Lower leg skin (tissue), 4 donors: Measurements from ENCODE around the gene LRRIQ1. TPM values are rescaled to one million over a fixed set of nuclear protein-coding genes. Genes with fewer than 3 reads are reported as not detected.
"Not testable (repeated sequence)": the region's sequence is repeated elsewhere in the genome, so short reads cannot be mapped to it uniquely, and the experiment has no call there.

ENCODE experiments used
- DNase-seq, 2 donors: peaks; one replicate each; pipeline ENCODE4 v3.0.0-alpha.2; 2019; ENCODE audit warnings: low spot score in 2 of 2
- H3K4me3 ChIP-seq: fragments of 200-600 bp; sonication (generic); 2 replicates; pipeline ENCODE4 v1.5.1; 2017; ENCODE audit warnings: mild to moderate bottlenecking, low read depth; ENCODE audit not compliant: poor library complexity, severe bottlenecking
- POLR2A ChIP-seq, 2 donors: fragments of 450-650 bp; IDR thresholded peaks; one replicate each; pipeline ENCODE4 v1.6.1; 2016 to 2017; ENCODE audit warnings: antibody characterized with exemption in 2 of 2, mild to moderate bottlenecking in 1 of 2, moderate library complexity in 1 of 2
- WGBS, 2 donors: methylation state at CpG; one replicate each; pipeline ENCODE4 v1.1.5; 2018; 5-methylcytosine and 5-hydroxymethylcytosine counted together
- intact Hi-C: fragments of 100-400 bp; cut with DNase I; formaldehyde crosslinking; loops from one replicate; pipeline ENCODE4 v1.15.0; 2023; ENCODE audit warnings: low total_unique reads
- total RNA-seq, 4 donors: library from RNA; depleted of rRNA; stranded (reverse); fragments of >200 nt; gene quantifications; one replicate each; pipeline ENCODE4 v1.1.0, GENCODE V29; 2016
- TF ChIP-seq, protein P1 (sequence below), 3 donors: fragments of 450-650 bp; IDR thresholded peaks; one replicate each; pipeline ENCODE4 v1.5.1; 2016; ENCODE audit warnings: antibody characterized with exemption in 3 of 3, mild to moderate bottlenecking in 3 of 3, moderate library complexity in 2 of 3

Gene LRRIQ1
- total RNA-seq, 4 donors from 2014 or later: not detected

DNA sequence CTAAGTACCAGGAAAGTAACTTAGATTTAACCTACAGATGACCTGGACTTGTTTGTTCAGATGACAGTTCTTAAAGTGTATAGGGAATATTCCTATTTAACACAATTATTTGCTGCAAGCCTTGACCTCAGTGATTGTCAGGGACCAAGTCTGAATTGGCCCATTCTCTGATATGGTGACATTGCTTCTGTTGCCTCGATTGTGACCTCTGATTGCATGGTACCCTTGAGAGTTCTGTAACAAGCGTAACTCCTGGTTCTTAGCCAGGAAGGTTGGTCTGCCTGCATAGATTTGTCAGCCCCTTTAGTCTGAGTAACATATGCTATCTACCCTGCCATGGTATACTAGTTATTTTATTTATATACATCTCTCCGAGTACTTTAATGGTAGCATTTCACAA, 150.1 kb downstream of the LRRIQ1 start:
- TF ChIP-seq POLR2A (IDR thresholded peaks at IDR 0.05): no peak
- TF ChIP-seq, protein P1, sequence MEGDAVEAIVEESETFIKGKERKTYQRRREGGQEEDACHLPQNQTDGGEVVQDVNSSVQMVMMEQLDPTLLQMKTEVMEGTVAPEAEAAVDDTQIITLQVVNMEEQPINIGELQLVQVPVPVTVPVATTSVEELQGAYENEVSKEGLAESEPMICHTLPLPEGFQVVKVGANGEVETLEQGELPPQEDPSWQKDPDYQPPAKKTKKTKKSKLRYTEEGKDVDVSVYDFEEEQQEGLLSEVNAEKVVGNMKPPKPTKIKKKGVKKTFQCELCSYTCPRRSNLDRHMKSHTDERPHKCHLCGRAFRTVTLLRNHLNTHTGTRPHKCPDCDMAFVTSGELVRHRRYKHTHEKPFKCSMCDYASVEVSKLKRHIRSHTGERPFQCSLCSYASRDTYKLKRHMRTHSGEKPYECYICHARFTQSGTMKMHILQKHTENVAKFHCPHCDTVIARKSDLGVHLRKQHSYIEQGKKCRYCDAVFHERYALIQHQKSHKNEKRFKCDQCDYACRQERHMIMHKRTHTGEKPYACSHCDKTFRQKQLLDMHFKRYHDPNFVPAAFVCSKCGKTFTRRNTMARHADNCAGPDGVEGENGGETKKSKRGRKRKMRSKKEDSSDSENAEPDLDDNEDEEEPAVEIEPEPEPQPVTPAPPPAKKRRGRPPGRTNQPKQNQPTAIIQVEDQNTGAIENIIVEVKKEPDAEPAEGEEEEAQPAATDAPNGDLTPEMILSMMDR (IDR thresholded peaks at IDR 0.05): no peak
- H3K4me3 ChIP-seq: no peak overlapping the region
- WGBS, 2 donors: 74 to 79% methylated on average over 3 of the region's 3 CpGs
- intact Hi-C loops: no loop called here
- no peak for DNase-seq

DNA sequence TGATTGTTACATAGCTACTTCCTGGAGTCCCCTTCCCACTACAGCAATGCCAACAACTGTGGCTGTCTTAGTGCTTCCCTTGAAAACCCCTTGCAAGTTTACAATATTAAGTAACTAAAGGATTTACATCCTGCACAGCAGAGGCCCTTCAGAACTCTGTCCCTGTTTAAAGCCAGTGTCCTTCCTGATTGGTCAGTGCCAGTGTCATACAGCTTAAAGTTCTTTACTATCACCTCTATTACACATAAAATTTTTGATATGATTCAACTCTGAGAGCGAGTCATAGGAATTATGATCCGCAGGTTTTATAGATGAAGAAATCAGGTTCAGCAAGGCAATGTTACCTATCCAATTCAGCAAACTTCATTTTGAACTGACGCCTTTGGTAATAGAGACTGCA, 152.5 kb downstream of the LRRIQ1 start:
- TF ChIP-seq POLR2A (IDR thresholded peaks at IDR 0.05): no peak
- TF ChIP-seq, protein P1 (IDR thresholded peaks at IDR 0.05): no peak
- no peak overlapping the region for H3K4me3 ChIP-seq
- intact Hi-C loops: no loop called here
- WGBS, 2 donors: 81 to 82% methylated on average over 3 of the region's 3 CpGs
- DNase-seq: no peak

DNA sequence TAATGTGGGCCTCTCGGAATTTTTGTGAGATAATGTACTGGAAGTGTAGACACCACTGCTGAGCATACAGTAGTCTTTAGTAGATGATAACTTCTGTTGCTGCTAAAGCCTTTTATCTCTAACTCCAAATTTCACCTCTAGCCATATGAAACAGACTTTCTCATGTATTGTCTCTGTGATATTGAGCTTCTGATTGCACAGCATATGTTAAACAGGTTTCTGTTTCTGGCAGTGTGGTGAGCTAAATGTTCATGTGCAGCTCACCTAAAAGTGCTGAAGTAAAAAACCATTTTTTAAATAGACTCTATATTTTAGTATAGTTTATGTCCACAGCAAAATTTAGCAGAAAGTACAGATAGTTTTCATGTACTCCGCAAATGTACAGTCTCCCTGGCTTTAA, 154.6 kb downstream of the LRRIQ1 start:
- intact Hi-C loops: no loop called here
- DNase-seq: no peak
- TF ChIP-seq POLR2A (IDR thresholded peaks at IDR 0.05): no peak
- TF ChIP-seq, protein P1 (IDR thresholded peaks at IDR 0.05): no peak
- H3K4me3 ChIP-seq: no peak overlapping the region
- 67 to 71% methylated on average over 2 of the region's 2 CpGs for WGBS, 2 donors

DNA sequence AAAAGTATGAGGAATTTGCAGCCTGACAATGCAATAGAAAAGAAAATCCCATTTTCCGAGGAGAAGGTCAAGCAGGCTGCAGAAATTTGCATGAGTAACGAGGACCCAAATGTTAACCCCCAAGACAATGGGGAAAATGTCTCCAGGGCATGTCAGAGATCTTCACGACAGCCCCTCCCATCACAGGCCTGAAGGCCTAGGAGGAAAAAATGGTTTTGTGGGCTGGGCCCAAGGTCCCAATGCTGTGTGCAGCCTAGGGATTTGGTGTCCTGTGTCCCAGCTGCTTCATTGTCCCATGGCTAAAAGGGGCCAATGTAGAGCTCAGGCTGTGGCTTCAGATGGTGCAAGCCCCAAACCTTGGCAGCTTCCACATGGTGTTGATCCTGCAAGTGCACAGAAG, 167.7 kb downstream of the LRRIQ1 start:
- 84 to 85% methylated on average over 3 of the region's 3 CpGs for WGBS, 2 donors
- intact Hi-C loops, DNase-seq, H3K4me3 ChIP-seq: not testable (repeated sequence)

DNA sequence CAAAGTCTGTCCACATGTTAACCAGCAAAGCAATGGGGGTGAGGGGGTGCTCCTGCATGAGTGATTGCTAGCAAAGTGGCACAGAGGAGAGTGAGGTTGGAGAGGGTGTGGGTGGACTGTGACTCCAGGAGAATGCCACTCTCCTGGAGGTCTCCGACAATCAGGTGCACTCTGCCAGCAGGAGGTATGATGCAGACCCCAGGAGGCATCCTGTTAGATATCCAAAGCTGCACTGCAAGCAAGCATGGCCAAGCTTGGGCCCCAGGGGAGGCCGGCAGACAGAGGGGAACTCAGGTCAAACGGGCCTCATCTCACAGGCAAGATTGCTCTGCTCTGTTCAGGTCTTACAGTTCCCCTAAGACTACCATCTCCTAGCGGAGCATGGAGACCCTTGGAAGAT, 170.4 kb downstream of the LRRIQ1 start:
- TF ChIP-seq POLR2A (IDR thresholded peaks at IDR 0.05): no peak
- TF ChIP-seq, protein P1 (IDR thresholded peaks at IDR 0.05): no peak
- 94 to 96% methylated on average over 4 of the region's 4 CpGs for WGBS, 2 donors
- intact Hi-C loops: no loop called here
- DNase-seq: no peak
- no peak overlapping the region for H3K4me3 ChIP-seq

DNA sequence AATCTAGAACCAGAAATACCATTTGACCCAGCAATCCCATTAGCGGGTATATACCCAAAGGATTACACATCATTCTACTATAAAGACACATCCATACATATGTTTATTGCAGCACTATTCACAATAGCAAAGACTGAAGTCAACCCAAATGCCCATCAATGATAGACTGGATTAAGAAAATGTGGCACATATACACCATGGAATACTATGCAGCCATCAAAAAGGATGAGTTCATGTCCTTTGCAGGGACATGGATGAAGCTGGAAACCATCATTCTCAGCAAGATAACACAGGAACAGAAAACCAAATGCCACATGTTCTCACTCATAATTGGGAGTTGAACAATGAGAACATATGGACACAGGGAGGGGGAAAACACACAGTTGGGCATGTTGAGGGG, 188.2 kb downstream of the LRRIQ1 start:
- DNase-seq, intact Hi-C loops, H3K4me3 ChIP-seq: not testable (repeated sequence)
- 93 to 96% methylated on average over 1 of the region's 1 CpG for WGBS, 2 donors

DNA sequence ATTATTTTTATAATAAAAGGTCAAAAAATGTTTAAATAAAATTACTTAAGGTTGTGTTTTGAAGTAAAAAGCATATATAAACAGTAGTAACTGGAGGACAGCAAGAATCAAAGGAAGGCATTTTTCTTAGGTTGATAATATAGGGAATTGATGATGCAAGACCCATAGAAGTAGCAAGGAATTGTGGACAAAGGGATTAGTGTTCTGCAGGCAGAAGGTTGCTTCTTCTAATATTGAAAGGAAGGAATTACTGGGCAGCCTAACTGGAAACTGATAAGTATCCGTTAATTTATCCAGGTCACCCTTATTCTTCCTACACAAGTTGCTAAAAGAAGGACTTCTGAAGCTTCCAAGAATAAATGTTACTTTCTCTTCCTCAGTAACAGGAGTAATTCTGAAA, 189.3 kb downstream of the LRRIQ1 start:
- TF ChIP-seq POLR2A (IDR thresholded peaks at IDR 0.05): no peak
- TF ChIP-seq, protein P1 (IDR thresholded peaks at IDR 0.05): no peak
- 86 to 87% methylated on average over 1 of the region's 1 CpG for WGBS, 2 donors
- no peak overlapping the region for H3K4me3 ChIP-seq
- no peak for DNase-seq
- intact Hi-C loops: no loop called here
